ENCODE results near the gene SRP68.

DNA sequence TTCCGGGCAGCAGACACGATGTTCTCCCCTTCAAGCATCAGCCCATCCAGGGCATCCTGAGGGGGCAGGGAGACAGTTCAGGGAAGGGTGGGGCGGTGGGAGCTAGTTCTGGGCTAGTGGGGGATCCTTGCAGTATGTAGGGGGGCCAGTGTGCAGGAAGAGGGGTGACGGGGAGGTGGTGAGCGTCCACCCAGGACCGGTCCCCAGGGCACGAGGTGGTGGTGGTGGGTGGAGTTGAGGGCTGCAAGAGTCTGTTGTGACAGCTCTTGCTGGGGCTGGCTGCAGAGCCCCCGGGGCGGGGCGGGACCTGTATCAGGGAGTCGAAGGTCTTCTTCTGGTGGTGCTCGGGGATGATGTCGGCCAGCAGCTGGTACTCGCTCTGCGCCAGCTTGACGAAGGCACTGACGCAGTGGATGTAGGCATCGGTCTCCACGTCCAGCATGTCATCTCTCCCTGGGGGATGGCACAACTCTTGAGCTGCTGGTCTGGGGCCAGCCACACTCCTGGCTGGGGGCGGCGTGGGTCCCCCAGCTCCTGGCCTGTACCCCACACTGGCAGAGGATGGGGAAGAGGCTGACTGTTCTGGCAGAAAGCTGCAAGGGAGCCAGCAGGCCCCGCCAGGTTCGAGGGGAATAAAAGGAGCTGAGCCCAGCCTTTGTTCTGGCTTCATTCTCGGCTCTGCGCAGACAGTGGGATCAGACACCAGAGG, 16.7 kb upstream of the SRP68 start:
- TF ChIP-seq ARNTL (CRISPR knock-in tag; IDR thresholded peaks at IDR 0.05; ENCODE audit: borderline replicate concordance, low read depth) (no peak), PPARA (CRISPR knock-in tag; IDR thresholded peaks at IDR 0.05; ENCODE audit: borderline replicate concordance) (no peak), SNAI2 (CRISPR knock-in tag; IDR thresholded peaks at IDR 0.05) (no peak), GLIS3 (CRISPR knock-in tag; IDR thresholded peaks at IDR 0.05) (no peak), CSRNP3 (CRISPR knock-in tag; IDR thresholded peaks at IDR 0.05) (no peak)
- TF ChIP-seq, protein P1, sequence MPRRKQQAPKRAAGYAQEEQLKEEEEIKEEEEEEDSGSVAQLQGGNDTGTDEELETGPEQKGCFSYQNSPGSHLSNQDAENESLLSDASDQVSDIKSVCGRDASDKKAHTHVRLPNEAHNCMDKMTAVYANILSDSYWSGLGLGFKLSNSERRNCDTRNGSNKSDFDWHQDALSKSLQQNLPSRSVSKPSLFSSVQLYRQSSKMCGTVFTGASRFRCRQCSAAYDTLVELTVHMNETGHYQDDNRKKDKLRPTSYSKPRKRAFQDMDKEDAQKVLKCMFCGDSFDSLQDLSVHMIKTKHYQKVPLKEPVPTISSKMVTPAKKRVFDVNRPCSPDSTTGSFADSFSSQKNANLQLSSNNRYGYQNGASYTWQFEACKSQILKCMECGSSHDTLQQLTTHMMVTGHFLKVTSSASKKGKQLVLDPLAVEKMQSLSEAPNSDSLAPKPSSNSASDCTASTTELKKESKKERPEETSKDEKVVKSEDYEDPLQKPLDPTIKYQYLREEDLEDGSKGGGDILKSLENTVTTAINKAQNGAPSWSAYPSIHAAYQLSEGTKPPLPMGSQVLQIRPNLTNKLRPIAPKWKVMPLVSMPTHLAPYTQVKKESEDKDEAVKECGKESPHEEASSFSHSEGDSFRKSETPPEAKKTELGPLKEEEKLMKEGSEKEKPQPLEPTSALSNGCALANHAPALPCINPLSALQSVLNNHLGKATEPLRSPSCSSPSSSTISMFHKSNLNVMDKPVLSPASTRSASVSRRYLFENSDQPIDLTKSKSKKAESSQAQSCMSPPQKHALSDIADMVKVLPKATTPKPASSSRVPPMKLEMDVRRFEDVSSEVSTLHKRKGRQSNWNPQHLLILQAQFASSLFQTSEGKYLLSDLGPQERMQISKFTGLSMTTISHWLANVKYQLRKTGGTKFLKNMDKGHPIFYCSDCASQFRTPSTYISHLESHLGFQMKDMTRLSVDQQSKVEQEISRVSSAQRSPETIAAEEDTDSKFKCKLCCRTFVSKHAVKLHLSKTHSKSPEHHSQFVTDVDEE (CRISPR knock-in tag; IDR thresholded peaks at IDR 0.05), result no peak
